Measurements from ENCODE around the gene EPHA2. TPM values are rescaled to one million over a fixed set of nuclear protein-coding genes. Genes with fewer than 3 reads are reported as not detected.

The EPHA2 gene
- total RNA-seq, 2 experiments from 2014 or later: not detected

GRCh38 chr1:16158025-16158424 lies 2.2 kb upstream of the EPHA2 start:
- Mint-ChIP-seq H3K27me3 (peaks cover 40% of the 10 kb centered on the region), H3K9me3 (no peaks in the 10 kb centered on the region), H3K36me3 (ENCODE audit: low read depth) (no peaks in the 10 kb centered on the region), H3K27ac (no peak overlapping the region), H3K4me1 (peaks cover 44% of the 10 kb centered on the region), H3K4me3 (no peak overlapping the region)
- POLR2A ChIA-PET: interaction anchor here (1.6 kb wide), 1 partner anchor 11 kb away, joined by 3 read pairs; no protein-coding TSS in a partner anchor
- DNase-seq: peak; percentile 63
- CTCF ChIA-PET: no interaction called here

DNA sequence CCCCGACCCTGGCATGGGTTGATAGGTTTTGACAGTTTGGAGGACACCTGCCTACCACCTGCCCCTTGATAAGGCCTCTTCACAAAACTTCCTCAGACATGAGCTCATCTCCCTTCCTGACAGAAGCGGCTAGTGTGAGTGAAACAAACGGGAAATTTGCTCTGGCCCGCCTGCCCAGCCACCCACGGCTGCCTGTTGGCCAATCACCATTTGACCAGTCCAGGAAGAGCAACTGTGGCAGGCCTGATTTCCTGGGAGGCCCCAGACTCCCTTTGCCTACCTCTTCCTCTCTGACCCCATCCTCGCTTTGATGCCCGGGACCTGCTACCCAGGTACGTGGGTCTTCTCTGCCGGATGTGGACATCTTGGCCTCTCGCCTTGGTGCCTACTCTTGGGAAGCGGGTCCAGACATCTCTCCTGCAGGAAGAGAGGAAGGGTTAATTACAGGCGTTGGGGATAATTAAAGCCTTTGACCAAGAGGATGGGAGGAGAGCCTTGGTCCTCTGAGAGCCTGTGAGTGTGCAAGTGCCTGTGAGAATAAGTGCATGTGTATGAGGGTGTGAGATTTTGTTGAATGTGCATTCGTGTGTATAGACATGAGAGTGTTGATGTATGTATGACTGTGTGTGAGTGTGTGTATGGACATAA lies 1.1 kb upstream of the EPHA2 start:
- Mint-ChIP-seq H3K27ac (no peak overlapping the region), H3K4me3 (no peak overlapping the region), H3K4me1 (peaks cover 34% of the 10 kb centered on the region), H3K27me3 (peaks cover 41% of the 10 kb centered on the region), H3K9me3 (no peaks in the 10 kb centered on the region), H3K36me3 (ENCODE audit: low read depth) (no peaks in the 10 kb centered on the region)
- ChIA-PET POLR2A (no interaction called here), CTCF (interaction anchor here (1.2 kb wide), 1 partner anchor 78 kb away, joined by 6 read pairs; no protein-coding TSS in a partner anchor)
- DNase-seq: no peak

DNA sequence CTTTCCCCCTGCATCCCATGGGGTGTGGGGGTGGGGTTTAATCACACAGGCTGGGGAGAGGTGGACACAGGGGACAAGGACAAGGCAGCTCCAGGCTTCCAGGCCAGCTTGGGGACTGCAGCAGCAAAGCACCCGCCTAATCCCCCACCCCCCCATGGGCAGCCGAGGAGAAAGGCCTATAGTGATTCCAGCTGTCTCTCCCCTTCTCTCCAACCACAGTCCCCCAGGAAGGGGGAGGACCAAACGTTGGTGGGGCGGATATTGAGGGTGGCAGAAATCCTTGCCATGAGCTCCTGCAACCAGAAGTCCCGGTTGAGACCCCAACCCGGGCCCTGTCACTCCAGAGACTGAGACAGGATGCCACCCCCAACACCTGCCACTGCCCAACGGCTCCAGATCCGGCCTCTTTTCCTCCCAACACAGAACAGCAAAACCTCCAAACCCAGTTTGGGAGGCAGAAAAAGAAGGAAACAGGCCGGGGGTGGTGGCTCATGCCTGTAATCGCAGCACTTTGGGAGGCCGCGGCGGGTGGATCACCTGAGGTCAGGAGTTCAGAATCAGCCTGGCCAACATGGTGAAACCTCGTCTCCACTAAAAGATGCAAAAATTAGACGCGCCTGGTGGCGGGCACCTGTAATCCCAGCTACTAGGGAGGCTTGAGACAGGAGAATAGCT lies 1.7 kb downstream of the EPHA2 start:
- peaks cover 27% of the 10 kb centered on the region for H3K4me1 Mint-ChIP-seq
- H3K9me3 Mint-ChIP-seq: no peaks in the 10 kb centered on the region
- H3K27ac Mint-ChIP-seq: no peak overlapping the region
- CTCF ChIA-PET: interaction anchor here (1.3 to 1.8 kb wide), 2 partner anchors 9 to 75 kb away, joined by 3 read pairs; no protein-coding TSS in a partner anchor
- H3K36me3 Mint-ChIP-seq (ENCODE audit: low read depth): no peaks in the 10 kb centered on the region
- H3K4me3 Mint-ChIP-seq: no peak overlapping the region
- H3K27me3 Mint-ChIP-seq: peaks cover 37% of the 10 kb centered on the region
- POLR2A ChIA-PET: interaction anchor here (1.0 kb wide), 1 partner anchor 8 kb away, joined by 4 read pairs; no protein-coding TSS in a partner anchor
- no peak for DNase-seq

- POLR2A ChIA-PET: interaction anchor here (1.0 kb wide), 1 partner anchor 9 kb away, joined by 4 read pairs; no protein-coding TSS in a partner anchor
- no peak overlapping the region for H3K27ac Mint-ChIP-seq
- peaks cover 24% of the 10 kb centered on the region for H3K4me1 Mint-ChIP-seq
- DNase-seq: no peak
- no peak overlapping the region for H3K4me3 Mint-ChIP-seq
- H3K36me3 Mint-ChIP-seq (ENCODE audit: low read depth): no peaks in the 10 kb centered on the region
- H3K9me3 Mint-ChIP-seq: no peaks in the 10 kb centered on the region
- peaks cover 35% of the 10 kb centered on the region for H3K27me3 Mint-ChIP-seq
- CTCF ChIA-PET: interaction anchor here (0.9 to 1.8 kb wide), 3 partner anchors 9 to 74 kb away, joined by 3 read pairs; no protein-coding TSS in a partner anchor
Measured at GRCh38 chr1:16153096-16153998, 2.5 kb downstream of the EPHA2 start.

DNA sequence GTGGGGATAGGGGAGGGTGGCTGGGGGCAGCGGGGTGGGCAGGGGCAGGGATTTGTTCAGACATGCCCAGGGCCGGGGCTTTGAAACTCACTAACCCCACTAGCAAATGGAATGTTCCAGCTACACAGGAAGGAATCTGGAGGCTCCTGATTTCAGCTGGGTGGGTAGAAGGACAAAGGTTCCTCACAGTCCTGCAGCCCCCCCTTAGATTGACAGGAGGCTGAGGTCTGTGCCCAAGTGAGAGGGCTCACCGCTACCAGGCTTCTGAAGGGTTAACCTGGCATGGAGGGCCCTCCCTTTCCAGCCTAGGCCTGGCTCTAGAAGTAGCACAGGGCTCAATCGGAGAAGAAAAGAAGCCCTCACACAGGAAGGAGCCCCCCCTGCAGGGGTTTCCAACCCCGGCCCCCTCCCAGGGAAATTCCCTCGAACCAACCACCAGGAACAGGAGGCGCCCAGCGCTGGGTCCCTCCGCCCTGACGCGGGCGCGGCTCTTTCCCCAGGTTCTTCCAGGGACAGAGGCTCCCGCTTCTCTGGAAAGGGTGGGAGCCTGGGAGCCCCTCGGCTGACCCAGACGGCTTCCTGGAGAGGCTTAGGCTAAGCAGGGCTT lies 3.3 kb downstream of the EPHA2 start:
- Mint-ChIP-seq H3K4me3 (no peak overlapping the region), H3K9me3 (no peaks in the 10 kb centered on the region), H3K36me3 (ENCODE audit: low read depth) (no peaks in the 10 kb centered on the region), H3K27me3 (peaks cover 37% of the 10 kb centered on the region), H3K27ac (no peak overlapping the region), H3K4me1 (peaks cover 17% of the 10 kb centered on the region)
- DNase-seq: no peak
- POLR2A ChIA-PET: no interaction called here
- CTCF ChIA-PET: interaction anchor here (0.9 kb wide), 1 partner anchor 70 kb away, joined by 3 read pairs; no protein-coding TSS in a partner anchor

DNA sequence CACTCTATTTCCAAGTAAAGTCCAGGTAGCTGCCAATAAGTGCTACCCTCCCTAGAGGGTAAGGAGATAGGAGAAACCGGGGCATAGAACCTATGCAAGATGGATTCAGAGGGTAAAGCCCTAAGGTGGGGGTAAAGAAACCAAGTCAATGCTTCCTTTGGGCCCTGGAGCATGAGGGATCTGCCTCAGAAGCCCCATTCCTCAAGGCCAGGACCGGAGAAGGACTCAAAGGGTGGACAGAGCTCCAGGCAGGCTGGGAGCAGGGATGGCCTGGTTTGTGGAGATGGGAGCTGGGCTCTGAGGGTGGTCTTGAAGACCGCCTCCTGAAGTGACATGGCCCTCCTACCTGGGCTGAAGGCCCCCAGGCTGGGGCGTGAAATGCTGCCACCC lies 3.9 kb downstream of the EPHA2 start:
- Mint-ChIP-seq H3K27ac (no peak overlapping the region), H3K9me3 (no peaks in the 10 kb centered on the region), H3K4me1 (peaks cover 11% of the 10 kb centered on the region), H3K4me3 (no peak overlapping the region), H3K36me3 (ENCODE audit: low read depth) (no peaks in the 10 kb centered on the region), H3K27me3 (peaks cover 34% of the 10 kb centered on the region)
- POLR2A ChIA-PET: no interaction called here
- CTCF ChIA-PET: interaction anchor here (0.5 to 0.6 kb wide), 2 partner anchors 33 to 541 kb away, joined by 3 read pairs; no protein-coding TSS in a partner anchor
- no peak for DNase-seq

DNA sequence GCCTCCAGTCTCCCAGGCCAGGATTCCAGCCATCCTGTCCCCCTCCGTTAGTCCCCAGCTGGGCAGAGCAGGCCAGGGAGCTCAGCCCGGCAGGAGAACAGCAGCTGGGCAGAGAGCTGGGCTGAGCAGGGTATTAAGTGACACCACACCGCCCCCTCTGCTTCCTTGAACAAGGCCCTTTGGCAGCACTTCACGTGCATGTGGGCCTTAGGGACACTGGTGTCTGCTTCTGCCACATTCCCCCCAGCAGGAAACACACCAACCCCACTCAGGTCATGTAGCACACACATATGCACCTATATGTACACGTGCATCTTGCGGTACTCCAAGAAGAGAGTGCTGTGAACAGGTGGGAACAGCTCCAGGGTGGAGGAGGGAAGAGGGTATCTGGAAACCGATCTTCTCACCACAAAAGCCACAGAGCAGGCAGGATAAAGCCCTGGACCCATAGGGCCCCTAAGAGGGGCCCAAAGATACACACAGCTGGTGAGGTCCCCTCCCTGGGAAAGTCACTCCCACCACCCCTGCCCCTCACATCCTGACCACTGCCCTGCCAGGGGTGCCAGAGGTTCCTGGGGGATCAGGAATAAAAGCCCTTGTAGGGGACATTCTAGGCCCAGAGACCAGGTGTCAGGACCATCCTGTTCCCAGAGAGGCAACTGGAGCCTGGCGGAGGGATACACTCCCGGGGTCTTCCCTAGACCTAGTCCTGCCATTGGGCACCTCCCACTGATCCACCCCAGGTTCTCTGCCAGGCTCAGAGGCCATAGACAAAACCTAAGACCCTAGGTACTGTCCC lies 4.5 kb downstream of the EPHA2 start:
- DNase-seq: no peak
- no peak overlapping the region for H3K27ac Mint-ChIP-seq
- H3K36me3 Mint-ChIP-seq (ENCODE audit: low read depth): no peaks in the 10 kb centered on the region
- peaks cover 10% of the 10 kb centered on the region for H3K4me1 Mint-ChIP-seq
- H3K4me3 Mint-ChIP-seq: no peak overlapping the region
- ChIA-PET CTCF (interaction anchor here (0.5 to 1.2 kb wide), 4 partner anchors 34 to 541 kb away, joined by 3 to 5 read pairs (median 3); partner anchors contain the start of gene FAM131C), POLR2A (no interaction called here)
- peaks cover 31% of the 10 kb centered on the region for H3K27me3 Mint-ChIP-seq
- H3K9me3 Mint-ChIP-seq: no peaks in the 10 kb centered on the region

DNA sequence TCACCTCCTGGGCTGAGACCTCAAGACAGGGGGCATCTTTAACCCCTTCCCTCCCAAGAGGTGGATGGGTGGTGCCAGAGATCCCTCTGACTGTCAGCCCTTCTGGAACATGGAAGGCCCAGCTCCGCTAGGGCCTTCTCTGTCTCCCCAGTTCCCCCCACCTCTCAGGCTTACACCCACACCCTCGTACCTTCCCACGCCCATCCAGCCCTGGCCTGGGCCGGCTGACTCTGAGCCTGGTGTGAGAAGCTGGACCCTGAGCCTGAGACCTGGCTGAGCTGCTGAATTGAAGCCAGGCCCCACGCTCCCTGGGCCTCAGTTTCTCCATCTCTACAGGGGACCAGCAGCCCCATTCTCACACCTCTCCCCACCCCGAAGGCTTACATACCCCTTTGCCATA lies 5.4 kb downstream of the EPHA2 start:
- H3K27me3 Mint-ChIP-seq: peaks cover 27% of the 10 kb centered on the region
- no peaks in the 10 kb centered on the region for H3K9me3 Mint-ChIP-seq
- no peaks in the 10 kb centered on the region for H3K36me3 Mint-ChIP-seq (ENCODE audit: low read depth)
- H3K4me3 Mint-ChIP-seq: no peak overlapping the region
- H3K27ac Mint-ChIP-seq: no peak overlapping the region
- ChIA-PET CTCF (interaction anchor here (1.1 to 1.2 kb wide), 2 partner anchors 72 to 77 kb away, joined by 3 to 5 read pairs; partner anchors contain the start of gene FAM131C), POLR2A (no interaction called here)
- H3K4me1 Mint-ChIP-seq: peaks cover 8% of the 10 kb centered on the region
- DNase-seq: no peak

DNA sequence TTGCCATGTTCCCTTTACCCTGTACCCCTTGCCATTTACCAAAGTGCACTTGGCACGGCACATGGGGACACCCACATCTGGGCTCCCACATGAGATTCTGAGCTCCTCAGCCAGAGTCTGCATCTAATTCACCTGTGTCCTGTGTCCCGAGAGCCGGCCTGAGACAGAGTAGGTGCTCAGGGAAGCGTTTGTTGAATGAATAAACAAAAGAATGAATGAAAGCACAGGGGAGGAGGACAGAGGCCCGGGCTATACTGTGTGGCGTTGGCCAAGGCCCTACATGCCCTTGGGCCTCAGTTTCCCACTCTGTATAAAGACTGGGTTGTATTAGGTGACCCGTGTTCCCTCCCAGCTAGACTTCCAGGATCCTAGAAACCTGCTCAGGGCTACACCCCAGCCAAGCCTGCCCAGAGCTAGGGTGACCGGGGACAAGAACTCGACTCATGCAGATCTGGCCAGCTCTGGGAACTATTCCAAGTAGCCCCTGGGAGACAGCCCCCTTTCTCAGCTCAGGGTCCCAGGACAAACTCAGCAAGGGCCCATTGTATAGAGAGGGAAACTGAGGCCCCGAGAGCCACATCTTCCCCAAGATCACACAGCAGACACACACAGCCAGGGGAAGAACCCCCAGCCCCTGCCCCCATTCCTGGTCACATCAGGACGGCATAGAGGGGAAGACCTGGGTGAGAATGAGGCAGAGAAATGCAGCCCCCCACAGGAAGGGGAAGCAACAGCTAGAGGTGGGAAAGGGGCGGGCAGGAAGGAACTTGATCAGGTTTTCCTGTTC lies 6.0 kb downstream of the EPHA2 start:
- Mint-ChIP-seq H3K27me3 (peaks cover 22% of the 10 kb centered on the region), H3K27ac (no peak overlapping the region), H3K9me3 (no peaks in the 10 kb centered on the region), H3K36me3 (ENCODE audit: low read depth) (no peaks in the 10 kb centered on the region), H3K4me3 (no peak overlapping the region), H3K4me1 (peaks cover 4% of the 10 kb centered on the region)
- POLR2A ChIA-PET: no interaction called here
- no peak for DNase-seq
- CTCF ChIA-PET: interaction anchor here (1.1 kb wide), 1 partner anchor 71 kb away, joined by 5 read pairs; no protein-coding TSS in a partner anchor

- CTCF ChIA-PET: interaction anchor here (1.9 to 2.3 kb wide), 2 partner anchors 67 to 70 kb away, joined by 5 to 6 read pairs; no protein-coding TSS in a partner anchor
- POLR2A ChIA-PET: no interaction called here
- no peak for DNase-seq
Measured at GRCh38 chr1:16149146-16149545, 6.7 kb downstream of the EPHA2 start.

More at GRCh38 chr1:16149146-16149545, 6.7 kb downstream of the EPHA2 start:
- H3K9me3 Mint-ChIP-seq: no peaks in the 10 kb centered on the region
- no peak overlapping the region for H3K27ac Mint-ChIP-seq
- H3K36me3 Mint-ChIP-seq (ENCODE audit: low read depth): no peaks in the 10 kb centered on the region
- H3K4me1 Mint-ChIP-seq: peaks cover under 1% of the 10 kb centered on the region
- H3K27me3 Mint-ChIP-seq: peaks cover 16% of the 10 kb centered on the region
- no peak overlapping the region for H3K4me3 Mint-ChIP-seq

All from activated CD4-positive, alpha-beta memory T cell treated with anti-CD3 and anti-CD28 coated beads, Interleukin-2, amount 10 ng/mL, durations not matched to agents 7 days and 5 days (primary cell).